OCI-LY3 (cell line): Measurements from ENCODE around the gene BRWD1.

Experiments used
- H2AFZ ChIP-seq: fragments of 200-600, 300-600 bp; shearing (Covaris generic); 2 replicates; pipeline ENCODE4 v1.6.0; 2014; ENCODE audit warnings: antibody characterized with exemption, low read depth, low read length
- H3K27ac ChIP-seq: fragments of 200-600, 300-600 bp; sonication (generic); 2 replicates; pipeline ENCODE4 v1.5.1; 2014; ENCODE audit warnings: mild to moderate bottlenecking, low read length, moderate library complexity, mixed read lengths
- H3K27me3 ChIP-seq: fragments of 200-600, 300-600 bp; sonication (generic); 2 replicates; pipeline ENCODE4 v1.6.1; 2014; ENCODE audit warnings: low read depth, low read length, mixed read lengths
- H3K36me3 ChIP-seq: fragments of 200-600, 300-600 bp; sonication (generic); replicated peaks from 2 replicates; pipeline ENCODE3; 2014; ENCODE audit warnings: low read depth, low read length, mixed read lengths
- H3K4me1 ChIP-seq: fragments of 300-600, 200-600 bp; sonication (generic); 2 replicates; pipeline ENCODE4 v1.6.1; 2014; ENCODE audit warnings: low read length, mixed read lengths
- H3K4me2 ChIP-seq: fragments of 200-600, 300-600 bp; sonication (generic); 2 replicates; pipeline ENCODE4 v1.6.1; 2014; ENCODE audit warnings: low read length, mixed read lengths
- H3K4me3 ChIP-seq: fragments of 300-600, 200-600 bp; sonication (generic); 2 replicates; pipeline ENCODE4 v1.5.1; 2014; ENCODE audit warnings: antibody characterized with exemption, mild to moderate bottlenecking, low read length, moderate library complexity
- H3K79me2 ChIP-seq: fragments of 300-600, 200-600 bp; shearing (Covaris generic); 2 replicates; pipeline ENCODE4 v1.6.1; 2014; ENCODE audit warnings: mild to moderate bottlenecking, low read length, mixed read lengths
- H3K9ac ChIP-seq: fragments of 300-600, 200-600 bp; shearing (Covaris generic); 2 replicates; pipeline ENCODE4 v1.6.0; 2014; ENCODE audit warnings: mild to moderate bottlenecking, low read length, moderate library complexity
- H3K9me3 ChIP-seq: fragments of 200-600, 300-600 bp; shearing (Covaris generic); 2 replicates; pipeline ENCODE4 v1.6.1; 2014; ENCODE audit warnings: low read length, mixed read lengths; ENCODE audit not compliant: insufficient read depth
- H4K20me1 ChIP-seq: fragments of 200-600, 300-600 bp; sonication (generic); 2 replicates; pipeline ENCODE4 v1.6.1; 2016; ENCODE audit warnings: low read length, mixed read lengths; ENCODE audit not compliant: insufficient read depth
- EZH2phosphoT487 ChIP-seq: fragments of 200-600 bp; shearing (Covaris generic); IDR thresholded peaks from 2 replicates; pipeline ENCODE4 v1.6.1; 2018; ENCODE audit warnings: antibody characterized with exemption, mixed run types, low read depth
- TF ChIP-seq, protein P1 (sequence below): fragments of 200-600, 300-600 bp; sonication (generic); IDR thresholded peaks from 2 replicates; pipeline ENCODE4 v1.5.1; 2014; ENCODE audit warnings: antibody characterized with exemption, low read length, low read depth

The BRWD1 gene

DNA sequence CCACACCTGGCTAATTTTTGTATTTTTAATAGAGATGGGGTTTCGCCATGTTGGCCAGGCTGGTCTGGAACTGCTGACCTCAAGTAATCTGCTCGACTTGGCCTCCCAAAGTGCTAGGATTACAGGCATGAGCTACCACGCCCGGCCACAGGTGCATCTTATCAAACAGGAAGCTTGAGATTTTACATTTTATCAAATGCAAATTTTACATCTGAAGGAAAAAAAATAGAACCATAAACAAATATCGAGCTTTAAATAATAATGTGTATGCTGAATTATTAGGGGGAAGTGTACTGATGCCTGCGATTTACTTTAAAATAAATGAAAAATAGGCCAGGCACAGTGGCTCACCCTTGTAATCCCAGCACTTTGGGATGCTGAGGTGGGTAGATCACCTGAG is 16.6 kb upstream of the BRWD1 start:
- Histone ChIP-seq H2AFZ (no peak overlapping the region), H3K9me3 (no peaks in the 10 kb centered on the region), H3K36me3 (no peaks in the 10 kb centered on the region), H3K79me2 (no peaks in the 10 kb centered on the region), H3K27ac (no peak overlapping the region), H4K20me1 (no peaks in the 10 kb centered on the region), H3K4me2 (no peak overlapping the region), H3K9ac (no peak overlapping the region), H3K4me1 (no peaks in the 10 kb centered on the region), H3K27me3 (no peaks in the 10 kb centered on the region), H3K4me3 (no peak overlapping the region)
- no peak for TF ChIP-seq EZH2phosphoT487
- TF ChIP-seq, protein P1, sequence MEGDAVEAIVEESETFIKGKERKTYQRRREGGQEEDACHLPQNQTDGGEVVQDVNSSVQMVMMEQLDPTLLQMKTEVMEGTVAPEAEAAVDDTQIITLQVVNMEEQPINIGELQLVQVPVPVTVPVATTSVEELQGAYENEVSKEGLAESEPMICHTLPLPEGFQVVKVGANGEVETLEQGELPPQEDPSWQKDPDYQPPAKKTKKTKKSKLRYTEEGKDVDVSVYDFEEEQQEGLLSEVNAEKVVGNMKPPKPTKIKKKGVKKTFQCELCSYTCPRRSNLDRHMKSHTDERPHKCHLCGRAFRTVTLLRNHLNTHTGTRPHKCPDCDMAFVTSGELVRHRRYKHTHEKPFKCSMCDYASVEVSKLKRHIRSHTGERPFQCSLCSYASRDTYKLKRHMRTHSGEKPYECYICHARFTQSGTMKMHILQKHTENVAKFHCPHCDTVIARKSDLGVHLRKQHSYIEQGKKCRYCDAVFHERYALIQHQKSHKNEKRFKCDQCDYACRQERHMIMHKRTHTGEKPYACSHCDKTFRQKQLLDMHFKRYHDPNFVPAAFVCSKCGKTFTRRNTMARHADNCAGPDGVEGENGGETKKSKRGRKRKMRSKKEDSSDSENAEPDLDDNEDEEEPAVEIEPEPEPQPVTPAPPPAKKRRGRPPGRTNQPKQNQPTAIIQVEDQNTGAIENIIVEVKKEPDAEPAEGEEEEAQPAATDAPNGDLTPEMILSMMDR = no peak

DNA sequence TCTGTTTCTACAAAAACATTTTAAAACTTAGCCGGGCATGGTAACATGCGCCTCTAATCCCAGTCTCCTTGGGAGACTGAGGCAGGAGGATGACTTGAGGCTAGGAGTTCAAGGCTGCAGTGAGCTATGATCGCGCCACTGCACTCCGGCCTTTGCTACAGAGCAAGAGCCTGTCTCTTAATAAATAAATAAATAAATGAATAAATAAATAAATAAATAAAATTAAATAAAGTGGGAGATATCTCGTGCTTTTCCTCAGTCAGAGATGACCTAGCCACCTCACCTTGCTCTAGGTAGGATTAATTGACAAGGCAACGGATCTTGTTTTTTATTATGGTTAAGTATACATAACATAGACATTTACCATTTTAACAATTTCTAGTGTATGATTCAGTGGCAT is 14.3 kb upstream of the BRWD1 start:
- Histone ChIP-seq H3K79me2 (no peaks in the 10 kb centered on the region), H4K20me1 (no peaks in the 10 kb centered on the region), H3K36me3 (no peaks in the 10 kb centered on the region), H2AFZ (no peak overlapping the region), H3K4me1 (no peaks in the 10 kb centered on the region), H3K9me3 (no peaks in the 10 kb centered on the region), H3K9ac (no peak overlapping the region), H3K27me3 (no peaks in the 10 kb centered on the region), H3K4me2 (no peak overlapping the region), H3K4me3 (no peak overlapping the region), H3K27ac (no peak overlapping the region)
- TF ChIP-seq, protein P1 = no peak
- no peak for TF ChIP-seq EZH2phosphoT487

DNA sequence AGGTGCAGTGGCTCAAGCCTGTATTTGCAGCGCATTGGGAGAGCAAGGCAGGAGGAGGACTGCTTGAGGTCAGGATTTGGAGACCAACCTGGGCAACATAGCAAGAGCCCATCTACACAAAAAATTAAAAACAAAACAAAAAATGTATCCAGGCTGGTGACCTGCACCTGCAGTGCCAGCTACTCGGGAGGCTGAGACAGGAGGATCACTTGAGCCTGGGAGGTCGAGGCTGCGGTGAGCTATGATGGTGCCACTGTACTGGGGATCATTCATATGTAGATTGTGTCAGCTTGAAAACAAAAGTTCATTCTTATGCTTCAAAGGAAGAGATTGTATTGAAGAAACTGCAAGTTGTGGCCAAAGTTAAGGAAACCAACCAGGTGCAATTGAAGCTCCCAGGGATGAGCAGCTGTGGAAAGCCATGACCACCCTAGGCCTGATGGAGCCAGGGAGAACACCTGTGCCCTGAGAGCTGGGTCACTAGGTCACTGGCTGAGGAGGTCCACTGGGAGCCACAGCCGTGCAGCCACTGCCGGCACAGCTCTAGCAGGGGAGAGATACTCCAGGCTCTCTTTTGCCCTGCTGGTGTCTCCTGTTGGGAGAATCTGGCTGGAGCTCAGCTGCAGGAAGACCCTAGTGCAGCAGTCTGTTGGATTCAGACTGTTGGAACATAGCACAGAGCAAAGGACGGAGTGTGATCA is 13.3 kb upstream of the BRWD1 start:
- no peaks in the 10 kb centered on the region for H3K36me3 ChIP-seq
- TF ChIP-seq, protein P1 = no peak
- no peak for TF ChIP-seq EZH2phosphoT487

DNA sequence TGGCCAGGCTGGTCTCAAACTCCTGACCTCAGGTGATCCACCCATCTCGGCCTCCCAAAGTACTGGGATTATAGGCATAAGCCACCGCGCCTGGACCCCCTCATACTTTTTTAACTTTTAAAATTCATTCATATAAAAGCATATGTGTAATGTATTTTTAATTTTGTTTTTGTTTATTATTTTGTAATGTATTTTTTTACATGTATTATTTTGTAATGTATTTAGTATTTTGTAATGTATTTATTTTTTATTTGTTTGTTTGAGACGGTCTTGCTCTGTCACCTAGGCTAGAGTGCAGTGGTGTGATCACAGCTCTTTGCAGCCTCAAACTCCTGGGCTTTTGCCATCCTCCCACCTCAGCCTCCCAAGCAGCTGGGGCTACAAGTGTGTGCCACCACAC is 12.0 kb upstream of the BRWD1 start:
- Histone ChIP-seq H3K4me1 (no peaks in the 10 kb centered on the region), H4K20me1 (no peaks in the 10 kb centered on the region), H3K36me3 (no peaks in the 10 kb centered on the region), H3K27me3 (no peaks in the 10 kb centered on the region), H3K9me3 (no peaks in the 10 kb centered on the region), H3K9ac (no peak overlapping the region), H3K79me2 (no peaks in the 10 kb centered on the region), H3K4me2 (no peak overlapping the region), H2AFZ (no peak overlapping the region), H3K4me3 (no peak overlapping the region), H3K27ac (no peak overlapping the region)
- TF ChIP-seq, protein P1 = no peak
- no peak for TF ChIP-seq EZH2phosphoT487

More for the DNA sequence above, 13.3 kb upstream of the BRWD1 start:
- Histone ChIP-seq H4K20me1 (no peaks in the 10 kb centered on the region), H3K9ac (no peak overlapping the region), H3K27ac (no peak overlapping the region), H3K4me1 (no peaks in the 10 kb centered on the region), H3K27me3 (no peaks in the 10 kb centered on the region), H3K4me2 (no peak overlapping the region), H3K9me3 (no peaks in the 10 kb centered on the region), H2AFZ (no peak overlapping the region), H3K4me3 (no peak overlapping the region), H3K79me2 (no peaks in the 10 kb centered on the region)
